Measurements from ENCODE around the gene TENT5C. TPM values are rescaled to one million over a fixed set of nuclear protein-coding genes. Genes with fewer than 3 reads are reported as not detected.

The TENT5C gene
- total and polyA plus RNA-seq, 9 of the 15 experiments (the other 6 are each of a cell fraction or from before 2014, with no cell fraction given), result 1.8 to 7.7 (median 4.0) TPM

- TF ChIP-seq RNF219 (CRISPR knock-in tag; IDR thresholded peaks at IDR 0.05), result peak; percentile 66; the same call in 1 of the 2 replicates
- TF ChIP-seq TOE1 (IDR thresholded peaks at IDR 0.05; ENCODE audit: borderline replicate concordance), result 0 out of 2 replicates have a peak, but pooled peaks have one; percentile 40
- no peak for TF ChIP-seq TOE1 (CRISPR knock-in tag; IDR thresholded peaks at IDR 0.05; ENCODE audit: borderline replicate concordance, low read depth)
- peak; percentile 87 for TF ChIP-seq SPI1 (IDR thresholded peaks at IDR 0.05; ENCODE audit: borderline replicate concordance, low read depth, low read length)
- no peak for TF ChIP-seq IRF9 (tag; IDR thresholded peaks at IDR 0.05)
- no peak for TF ChIP-seq MCM3 (IDR thresholded peaks at IDR 0.05)
- TF ChIP-seq CXXC5 (CRISPR knock-in tag; IDR thresholded peaks at IDR 0.05), result peak; percentile 90
- TF ChIP-seq ZNF274 (IDR thresholded peaks at IDR 0.05; ENCODE audit: borderline replicate concordance, low read depth, low read length), result peak; percentile 81; the same call in 1 of the 2 replicates
- TF ChIP-seq ZKSCAN8 (CRISPR knock-in tag; IDR thresholded peaks at IDR 0.05), result peak; percentile 87; the same call in 1 of the 2 replicates
- TF ChIP-seq ZNF174 (CRISPR knock-in tag; IDR thresholded peaks at IDR 0.05), result no peak
- TF ChIP-seq MTA2 (IDR thresholded peaks at IDR 0.05; ENCODE audit: low read depth), result peak; percentile 98
- TF ChIP-seq MEF2D (tag; conservative IDR thresholded peaks at IDR 0.05; ENCODE audit: low read depth), result peak; percentile 82
- no peak for TF ChIP-seq SFPQ (IDR thresholded peaks at IDR 0.05; ENCODE audit: low read depth, low read length)
- no peak for TF ChIP-seq RFX5 (IDR thresholded peaks at IDR 0.05; ENCODE audit: low read depth, low read length)
- peak; percentile 82 for TF ChIP-seq ZNF239 (CRISPR knock-in tag; IDR thresholded peaks at IDR 0.05)
- peak; percentile 99 for TF ChIP-seq CBFA2T3 (IDR thresholded peaks at IDR 0.05)
- no peak for TF ChIP-seq TRIM25 (IDR thresholded peaks at IDR 0.05; ENCODE audit: borderline replicate concordance)
- no peak for TF ChIP-seq MCM2 (IDR thresholded peaks at IDR 0.05; ENCODE audit: low read depth)
- peak; percentile 82 for TF ChIP-seq ZNF24 (IDR thresholded peaks at IDR 0.05)
- 0 out of 2 replicates have a peak, but pooled peaks have one; percentile 77 for TF ChIP-seq PYGO2 (tag; IDR thresholded peaks at IDR 0.05)
- TF ChIP-seq BCOR (IDR thresholded peaks at IDR 0.05), result peak; percentile 97
Observed at GRCh38 chr1:117612517-117613248, 6.8 kb downstream of the TENT5C start (continued).

All from K562 (cell line).